Measurements from ENCODE around the gene PLCB4.

PLCB4 gene

DNA sequence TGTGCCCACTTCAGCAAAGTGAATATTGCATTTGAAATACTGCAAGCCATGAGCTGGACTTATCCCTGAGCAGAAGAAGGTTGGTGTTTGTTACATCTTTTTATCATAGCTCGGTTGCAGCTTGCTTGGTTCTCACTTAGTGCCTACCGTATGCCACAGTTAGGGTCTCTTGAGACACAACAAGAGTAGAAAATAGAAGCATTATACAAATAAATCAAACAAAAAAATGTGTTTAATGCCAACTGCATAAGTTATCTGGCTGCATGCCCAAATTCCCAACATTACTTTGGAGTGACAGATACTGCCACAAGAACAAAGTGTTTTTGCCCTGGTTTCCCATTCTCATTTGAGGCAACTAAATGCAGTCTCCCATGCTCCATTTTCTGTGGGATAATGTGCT, 391.6 kb downstream of the PLCB4 start:
- no peak for FAIRE-seq

DNA sequence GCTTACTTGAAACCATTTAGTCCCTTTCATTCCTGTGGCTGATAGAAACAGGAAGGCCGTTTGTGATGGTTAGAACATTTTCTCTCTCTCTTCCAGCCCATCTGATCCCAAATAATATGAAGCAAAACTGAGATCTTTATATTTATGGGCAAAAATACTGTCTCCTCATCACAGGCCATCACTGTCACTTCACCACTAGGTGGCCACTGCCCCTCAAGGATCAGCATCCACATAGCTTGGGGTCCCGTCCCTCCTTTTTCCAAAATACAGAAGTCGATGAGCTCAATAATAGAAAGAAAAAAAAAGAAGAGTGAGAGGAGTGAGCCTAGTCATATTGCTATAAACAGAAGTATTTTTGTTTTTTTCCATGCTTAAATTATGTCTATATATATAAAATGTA, 399.1 kb downstream of the PLCB4 start:
- no peak for FAIRE-seq

DNA sequence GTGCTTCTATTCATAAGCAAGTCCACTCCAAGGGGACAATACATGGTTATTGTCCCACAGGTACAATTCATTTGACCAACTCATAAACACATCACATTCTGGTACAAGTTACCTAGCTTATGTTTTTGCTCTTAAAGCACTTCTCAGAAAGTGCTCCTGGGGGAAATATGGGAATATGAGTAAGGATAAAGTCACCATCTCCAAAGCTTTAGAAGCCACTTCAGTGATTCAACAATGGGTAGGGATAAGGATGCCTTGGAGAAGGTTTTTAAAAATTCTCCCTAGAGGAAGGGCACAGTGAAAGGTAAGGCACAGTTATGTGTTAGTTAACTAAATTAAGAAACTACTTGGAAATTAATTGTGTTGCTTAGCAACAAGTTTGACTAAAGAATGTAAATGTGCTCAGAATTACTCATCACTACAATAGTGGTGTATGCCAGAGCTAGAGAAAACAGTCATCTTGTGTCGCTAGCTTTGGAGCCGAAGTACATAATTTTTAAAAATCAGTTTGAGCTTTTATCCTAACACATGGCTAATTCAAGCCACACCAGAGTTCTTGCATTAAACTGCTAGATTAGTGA, 406.0 kb downstream of the PLCB4 start:
- no peak for FAIRE-seq

DNA sequence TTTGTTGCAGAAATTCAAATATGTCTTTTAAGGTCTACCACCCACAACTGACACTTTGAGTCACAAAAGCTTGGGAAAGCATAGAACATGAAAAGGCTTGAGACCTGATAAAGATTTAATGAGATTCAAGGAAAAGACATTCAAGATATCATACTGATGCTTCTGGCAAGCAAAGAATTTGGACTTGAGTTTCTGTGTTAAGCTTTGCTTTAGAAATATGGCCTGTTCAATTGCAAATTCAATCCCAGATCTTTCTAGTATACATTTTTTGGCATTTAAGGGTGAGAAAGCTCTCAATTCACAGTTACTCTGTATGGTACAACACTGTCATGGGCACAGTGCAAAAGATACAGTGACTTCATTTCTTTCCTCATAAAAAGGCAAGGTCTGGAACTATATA, 406.6 kb downstream of the PLCB4 start:
- no peak for FAIRE-seq

DNA sequence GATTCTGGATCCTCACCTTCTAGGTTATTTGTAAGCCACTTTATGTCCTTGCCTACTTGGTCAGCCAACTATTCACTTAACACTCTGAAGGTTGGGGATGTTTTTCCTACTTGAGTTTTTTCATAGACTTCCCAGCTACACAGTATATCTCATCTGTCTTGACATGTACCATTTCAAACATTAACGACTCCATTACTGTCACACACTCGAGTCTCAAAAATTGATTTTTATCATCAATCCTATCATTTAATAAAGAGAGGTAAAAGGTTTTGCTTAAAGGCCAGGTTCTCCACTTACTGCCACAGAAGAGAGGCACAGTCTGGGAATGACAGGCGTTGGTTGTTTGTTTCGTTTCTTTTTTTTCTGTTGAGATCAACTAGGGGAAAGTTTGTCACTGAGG, 407.3 kb downstream of the PLCB4 start:
- FAIRE-seq, result no peak

GRCh38 chr20:9476637-9477036, 407.8 kb downstream of the PLCB4 start:
- no peak for FAIRE-seq

DNA sequence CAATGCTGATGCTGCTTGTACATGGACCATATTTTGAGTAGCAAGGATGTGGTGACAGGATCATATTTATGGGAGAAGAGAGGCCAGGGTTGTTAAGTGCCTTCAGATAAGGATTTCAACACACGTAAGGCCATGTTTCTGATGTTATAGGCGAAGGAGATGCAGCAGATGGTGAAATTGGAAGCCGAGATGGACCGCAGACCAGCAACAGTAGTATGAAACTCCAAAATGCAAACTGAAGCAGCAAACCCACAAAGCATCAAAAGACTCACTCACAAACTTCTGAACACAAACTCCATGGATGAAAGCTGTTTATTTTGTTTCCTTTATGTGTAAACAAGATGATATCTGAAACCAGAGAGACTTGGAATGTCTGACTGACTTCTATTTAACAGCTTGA, 409.9 kb downstream of the PLCB4 start:
- FAIRE-seq, result no peak

DNA sequence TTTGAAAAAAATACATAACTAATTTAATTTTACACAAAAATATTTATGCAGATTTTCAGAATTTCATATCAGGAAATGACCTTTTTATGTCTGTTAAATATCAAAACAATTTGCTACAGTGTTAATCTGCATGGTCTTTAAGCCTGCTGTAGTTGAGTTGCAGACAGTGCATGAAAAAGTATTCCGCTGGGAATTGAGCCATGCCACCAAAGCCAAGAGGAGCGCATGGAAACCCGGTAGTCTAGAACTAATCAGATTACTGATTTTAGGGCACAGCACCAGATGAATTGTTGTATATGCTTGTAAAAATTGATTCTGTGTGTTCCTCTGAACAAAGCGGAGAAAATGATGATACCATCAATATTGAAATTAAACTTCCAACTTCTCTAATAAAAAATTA, 411.2 kb downstream of the PLCB4 start:
- FAIRE-seq, result no peak

DNA sequence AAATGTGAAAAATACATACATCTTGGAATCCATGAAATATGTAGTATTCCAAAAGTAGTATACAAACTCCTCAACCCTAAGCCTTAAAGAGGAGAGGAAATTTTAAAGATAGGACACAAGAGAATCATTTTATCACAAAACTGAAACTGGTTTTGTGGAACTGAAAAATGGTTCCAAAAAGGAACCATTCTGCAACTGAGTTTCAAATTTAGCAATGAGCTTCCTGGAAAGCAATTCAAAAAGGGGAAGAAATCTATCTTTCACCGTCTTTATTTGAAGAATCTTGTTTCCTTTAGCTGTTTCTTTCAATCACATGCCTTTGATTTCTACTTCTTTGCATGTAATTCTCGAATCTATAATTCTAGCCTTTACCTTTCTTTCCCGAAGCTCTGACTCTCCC, 413.3 kb downstream of the PLCB4 start:
- FAIRE-seq, result no peak

- FAIRE-seq, result no peak
Observed at GRCh38 chr20:9483131-9483530, 414.2 kb downstream of the PLCB4 start.

GRCh38 chr20:9485614-9486340, 416.9 kb downstream of the PLCB4 start:
- FAIRE-seq, result no peak

DNA sequence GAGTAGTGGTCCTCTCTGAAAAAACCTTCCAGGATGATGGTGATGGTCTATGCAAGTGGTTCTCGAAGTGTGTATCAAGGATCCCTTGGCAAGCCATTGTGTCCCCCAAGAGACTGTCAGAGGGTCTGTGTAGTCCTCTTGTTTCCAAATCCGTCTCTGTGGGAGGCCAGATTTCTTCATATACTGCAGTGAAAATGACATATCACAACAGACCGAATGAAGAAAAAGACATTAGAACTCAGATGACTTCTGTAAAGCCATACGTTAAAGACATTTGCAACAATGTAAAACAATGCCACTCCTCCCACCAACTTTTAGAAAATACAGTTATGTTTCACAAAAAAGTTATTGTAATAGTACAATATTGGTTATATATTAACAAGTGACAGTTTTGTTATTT, 418.3 kb downstream of the PLCB4 start:
- FAIRE-seq, result no peak

DNA sequence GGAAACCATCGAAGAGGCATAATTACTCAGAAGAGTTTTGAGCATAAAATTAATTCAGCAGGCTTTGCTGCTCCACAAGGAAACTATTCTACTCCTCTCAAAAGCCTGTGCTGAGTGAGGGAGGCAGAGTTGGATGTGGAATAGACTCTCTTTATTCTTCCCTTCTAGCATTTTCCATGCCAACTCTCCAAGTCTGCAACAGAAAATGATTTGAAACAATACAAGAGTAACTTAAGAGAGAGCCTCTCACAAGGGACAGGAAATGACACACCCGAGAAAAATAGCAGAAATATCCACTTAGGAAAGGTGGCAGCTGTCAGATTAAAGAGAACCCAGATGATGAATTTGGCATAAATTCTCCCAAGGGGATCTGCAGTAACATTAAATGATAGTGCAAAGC, 419.2 kb downstream of the PLCB4 start:
- no peak for FAIRE-seq

DNA sequence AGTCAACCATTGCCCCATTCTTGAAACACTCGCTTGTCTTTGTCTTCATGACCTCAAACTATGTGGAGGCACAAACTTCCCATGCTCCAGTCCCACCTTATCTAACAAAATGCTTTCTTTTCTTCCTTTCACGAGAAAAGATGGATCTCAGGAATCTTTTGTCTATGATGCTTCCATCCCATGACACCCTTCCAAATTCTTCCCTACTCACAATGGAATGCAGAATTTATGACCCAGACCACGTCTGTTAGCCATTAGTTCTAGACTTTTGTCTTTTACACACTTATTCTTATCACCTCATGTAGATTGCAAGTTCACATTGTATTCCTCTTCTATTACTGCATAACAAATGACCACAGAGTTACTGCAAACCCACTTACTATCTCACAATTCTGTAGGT, 421.3 kb downstream of the PLCB4 start:
- FAIRE-seq, result no peak

- no peak for FAIRE-seq
Observed at GRCh38 chr20:9490631-9491030, 421.7 kb downstream of the PLCB4 start.

DNA sequence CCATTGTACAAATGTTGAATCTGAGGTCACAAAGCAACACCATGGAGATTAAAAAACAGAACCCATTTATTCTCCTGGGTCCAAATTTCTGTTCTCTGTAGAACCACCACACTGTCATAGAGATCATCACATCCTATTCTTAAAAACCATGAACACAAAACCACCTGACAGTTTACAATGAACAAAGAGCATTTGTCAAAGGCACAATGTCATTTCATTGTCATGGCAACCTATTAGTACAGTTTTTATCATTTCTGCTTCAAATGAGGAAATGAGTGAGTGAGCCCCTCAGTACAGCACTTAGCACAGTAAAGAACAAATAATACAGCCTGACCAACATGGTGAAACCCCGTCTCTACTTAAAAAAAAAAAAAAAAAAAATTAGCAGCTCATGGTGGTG, 422.4 kb downstream of the PLCB4 start:
- no peak for FAIRE-seq

GRCh38 chr20:9492067-9492466, 423.2 kb downstream of the PLCB4 start:
- FAIRE-seq, result no peak

DNA sequence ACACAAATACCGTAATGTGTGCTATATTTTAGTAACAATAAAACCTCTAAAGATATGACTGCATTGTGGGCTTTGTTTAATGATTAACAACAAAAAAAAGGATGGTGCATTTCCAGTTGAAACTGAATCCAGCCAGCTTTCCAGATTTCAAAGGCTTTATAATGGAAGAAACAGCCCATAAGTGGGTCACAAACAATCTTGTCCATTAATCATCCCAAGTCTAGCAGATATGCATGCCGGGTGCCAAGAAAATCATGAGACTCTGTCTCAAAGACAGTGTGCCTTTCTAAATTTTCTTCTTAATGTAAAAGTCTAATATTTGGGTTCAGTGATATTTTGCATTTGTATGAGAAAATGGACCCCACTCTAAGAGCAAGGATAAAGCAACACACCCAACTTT, 424.9 kb downstream of the PLCB4 start:
- FAIRE-seq, result no peak

GRCh38 chr20:9495701-9496100, 426.8 kb downstream of the PLCB4 start:
- no peak for FAIRE-seq

DNA sequence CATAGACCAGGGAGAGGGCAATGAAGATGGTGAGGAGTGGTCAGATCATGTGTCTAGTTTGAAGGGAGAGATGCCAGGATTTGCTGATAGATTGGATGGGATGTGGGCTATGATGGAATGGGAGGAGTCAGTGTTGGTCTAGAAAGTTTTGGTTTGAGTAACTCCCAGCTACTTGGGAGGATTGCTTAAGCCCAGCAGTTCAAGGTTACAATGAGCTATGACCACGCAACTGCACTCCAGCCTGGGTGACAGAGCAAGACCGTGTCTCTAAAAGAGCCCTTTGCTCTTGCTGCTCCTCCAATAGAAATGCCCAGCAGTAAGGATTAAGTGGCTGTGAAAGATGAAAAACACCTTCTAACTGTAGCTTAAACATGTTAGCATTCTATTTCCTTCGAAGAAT, 427.3 kb downstream of the PLCB4 start:
- no peak for FAIRE-seq

DNA sequence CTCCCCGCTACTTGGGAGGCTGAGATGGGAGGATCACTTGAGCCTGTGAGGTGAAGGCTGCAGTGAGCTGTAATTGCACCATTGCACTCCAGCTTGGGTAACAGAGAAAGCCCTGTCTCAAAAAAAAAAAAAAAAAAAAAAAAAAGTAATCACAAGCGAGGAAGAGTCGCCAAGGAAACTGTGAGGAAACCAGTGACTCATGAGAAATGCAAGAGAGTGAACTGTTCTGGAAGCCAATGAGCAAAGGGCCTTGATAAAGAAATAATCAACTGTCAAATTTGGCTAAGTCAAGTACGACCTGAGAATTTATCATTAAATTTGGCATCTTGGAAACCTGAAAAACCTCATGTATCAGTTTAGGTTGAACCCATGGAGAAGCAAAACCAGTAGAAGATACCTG, 429.4 kb downstream of the PLCB4 start:
- no peak for FAIRE-seq

DNA sequence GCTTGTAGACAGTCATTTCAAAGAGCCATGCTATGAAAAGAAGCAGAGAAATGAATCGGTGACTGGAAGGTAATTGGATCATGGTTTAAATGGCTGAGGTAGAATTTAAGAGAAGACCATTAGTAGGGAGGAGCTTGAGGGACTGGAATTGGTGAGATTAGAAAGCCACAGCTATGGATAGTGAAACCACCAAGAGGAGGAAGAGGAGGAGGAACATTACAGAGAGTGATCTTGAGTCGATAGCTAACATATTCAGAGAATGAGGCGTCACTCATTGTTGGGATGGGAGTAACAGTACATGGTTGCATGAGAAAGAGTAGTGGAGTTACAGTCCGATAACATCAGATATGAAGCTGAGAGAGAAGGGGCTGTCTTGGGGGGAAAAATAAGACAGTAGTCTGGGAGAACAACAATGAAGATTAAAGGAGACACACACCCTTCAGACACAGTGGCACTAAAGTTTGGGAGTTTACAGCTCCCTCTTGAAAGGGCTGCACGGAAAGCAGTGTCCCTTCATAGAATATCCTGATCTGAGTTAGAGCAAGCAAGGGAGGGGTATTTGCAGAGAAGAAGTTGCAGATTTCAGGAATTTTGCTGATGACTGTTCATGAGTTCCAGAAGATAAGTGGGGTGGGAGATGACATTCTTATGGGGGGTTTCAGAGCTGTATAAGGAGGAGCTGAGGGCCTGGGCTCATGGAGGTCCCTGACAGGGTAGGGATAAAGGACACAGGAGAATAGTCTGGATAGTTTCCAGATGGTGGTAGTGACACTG, 430.4 kb downstream of the PLCB4 start:
- FAIRE-seq, result no peak

GRCh38 chr20:9500121-9500520, 431.2 kb downstream of the PLCB4 start:
- FAIRE-seq, result no peak

- FAIRE-seq, result no peak
Observed at GRCh38 chr20:9501473-9501872, 432.6 kb downstream of the PLCB4 start.
